CD4-positive, alpha-beta T cell treated with Interleukin-1 beta for 1 hour (primary cell): ENCODE results near the gene CNTNAP3B.
"Not testable (repeated sequence)": the region's sequence is repeated elsewhere in the genome, so short reads cannot be mapped to it uniquely, and the experiment has no call there.

Source experiments
- DNase-seq, 2 donors: peaks; one replicate each; pipeline ENCODE4 v3.0.0-alpha.2; 2020 to 2022

CNTNAP3B gene

GRCh38 chr9:42129073-42129729 lies at the start of gene CNTNAP3B:
TSS of gene CNTNAP3B (minus strand) at chr9:42129426. CDS start at chr9:42129094, 332 bp downstream.
- not testable (repeated sequence) for DNase-seq

GRCh38 chr9:42160299-42160698 lies 31.1 kb upstream of the CNTNAP3B start:
- peak in 1 of 2 donors; percentile 2 for DNase-seq

GRCh38 chr9:42127056-42127841 lies 2.0 kb downstream of the CNTNAP3B start:
- not testable (repeated sequence) for DNase-seq

- not testable (repeated sequence) for DNase-seq
Observed at GRCh38 chr9:42121007-42121406, 8.2 kb downstream of the CNTNAP3B start.

GRCh38 chr9:42095929-42096328 lies 33.3 kb downstream of the CNTNAP3B start:
- DNase-seq, result not testable (repeated sequence)

GRCh38 chr9:42084559-42084952 lies 44.7 kb downstream of the CNTNAP3B start:
- DNase-seq, result not testable (repeated sequence)

GRCh38 chr9:42083877-42084558 lies 45.2 kb downstream of the CNTNAP3B start:
- DNase-seq, result not testable (repeated sequence)

- DNase-seq, result not testable (repeated sequence)
Observed at GRCh38 chr9:42080376-42080775, 48.9 kb downstream of the CNTNAP3B start.

GRCh38 chr9:42074868-42075267 lies 54.4 kb downstream of the CNTNAP3B start:
- DNase-seq, result not testable (repeated sequence)

- not testable (repeated sequence) for DNase-seq
Observed at GRCh38 chr9:42071026-42071425, 58.2 kb downstream of the CNTNAP3B start.

GRCh38 chr9:42070035-42070799 lies 59.0 kb downstream of the CNTNAP3B start:
- DNase-seq, result not testable (repeated sequence)

- DNase-seq, result not testable (repeated sequence)
Observed at GRCh38 chr9:42053874-42054273, 75.4 kb downstream of the CNTNAP3B start.

GRCh38 chr9:42050701-42051100 lies 78.5 kb downstream of the CNTNAP3B start:
- DNase-seq, result not testable (repeated sequence)

- DNase-seq, result not testable (repeated sequence)
Observed at GRCh38 chr9:42044422-42045010, 84.7 kb downstream of the CNTNAP3B start.

GRCh38 chr9:42033541-42033940 lies 95.7 kb downstream of the CNTNAP3B start:
- not testable (repeated sequence) for DNase-seq

GRCh38 chr9:42020639-42021038 lies 108.6 kb downstream of the CNTNAP3B start:
- not testable (repeated sequence) for DNase-seq

- not testable (repeated sequence) for DNase-seq
Observed at GRCh38 chr9:42018220-42018922, 110.9 kb downstream of the CNTNAP3B start.

GRCh38 chr9:42014317-42014716 lies 114.9 kb downstream of the CNTNAP3B start:
- not testable (repeated sequence) for DNase-seq

- not testable (repeated sequence) for DNase-seq
Observed at GRCh38 chr9:41991607-41992006, 137.6 kb downstream of the CNTNAP3B start.

- not testable (repeated sequence) for DNase-seq
Observed at GRCh38 chr9:41980271-41980670, 149.0 kb downstream of the CNTNAP3B start.

- not testable (repeated sequence) for DNase-seq
Observed at GRCh38 chr9:41977965-41978600, 151.1 kb downstream of the CNTNAP3B start.
